SJCRH30 (cell line): Measurements from ENCODE around the gene DMAC2. TPM values are rescaled to one million over a fixed set of nuclear protein-coding genes. Genes with fewer than 3 reads are reported as not detected.
A peak's percentile ranks its signal among the peaks of the same experiment; 100 is the strongest.
"Not testable (repeated sequence)": the region's sequence is repeated elsewhere in the genome, so short reads cannot be mapped to it uniquely, and the experiment has no call there.

Experiments
- DNase-seq, 2 experiments: peaks; one replicate each; pipeline ENCODE4 v3.0.0-alpha.2; 2015 to 2020
- H3K27ac ChIP-seq: fragments of 250-450 bp; sonication (Bioruptor Pico); 2 replicates; pipeline ENCODE4 v1.5.1; 2020; ENCODE audit warnings: mild to moderate bottlenecking, moderate library complexity
- H3K27me3 ChIP-seq: fragments of 250-450 bp; sonication (Bioruptor Pico); 2 replicates; pipeline ENCODE4 v1.5.1; 2020; ENCODE audit warnings: mild to moderate bottlenecking, moderate library complexity
- H3K36me3 ChIP-seq: fragments of 250-450 bp; sonication (Bioruptor Pico); 2 replicates; pipeline ENCODE4 v1.5.1; 2020; ENCODE audit warnings: mild to moderate bottlenecking, moderate library complexity
- H3K4me1 ChIP-seq: fragments of 250-450 bp; sonication (Bioruptor Pico); 2 replicates; pipeline ENCODE4 v1.5.1; 2020; ENCODE audit warnings: mild to moderate bottlenecking, moderate library complexity
- H3K4me3 ChIP-seq: fragments of 250-450 bp; sonication (Bioruptor Pico); 2 replicates; pipeline ENCODE4 v1.5.1; 2020; ENCODE audit warnings: mild to moderate bottlenecking, moderate library complexity
- H3K9me3 ChIP-seq: fragments of 250-450 bp; sonication (Bioruptor Pico); replicated peaks from 2 replicates; pipeline ENCODE4 v1.5.1; 2020; ENCODE audit warnings: mild to moderate bottlenecking, moderate library complexity
- total RNA-seq: library from RNA; depleted of rRNA; stranded (reverse); fragments of >200 nt; shearing (Covaris generic); gene quantifications from 2 replicates; pipeline ENCODE4 v1.2.3, GENCODE V29; 2014; rRNA removed

The DMAC2 gene
- total RNA-seq, result 88.6 and 91.7 TPM in 2 replicates

DNA sequence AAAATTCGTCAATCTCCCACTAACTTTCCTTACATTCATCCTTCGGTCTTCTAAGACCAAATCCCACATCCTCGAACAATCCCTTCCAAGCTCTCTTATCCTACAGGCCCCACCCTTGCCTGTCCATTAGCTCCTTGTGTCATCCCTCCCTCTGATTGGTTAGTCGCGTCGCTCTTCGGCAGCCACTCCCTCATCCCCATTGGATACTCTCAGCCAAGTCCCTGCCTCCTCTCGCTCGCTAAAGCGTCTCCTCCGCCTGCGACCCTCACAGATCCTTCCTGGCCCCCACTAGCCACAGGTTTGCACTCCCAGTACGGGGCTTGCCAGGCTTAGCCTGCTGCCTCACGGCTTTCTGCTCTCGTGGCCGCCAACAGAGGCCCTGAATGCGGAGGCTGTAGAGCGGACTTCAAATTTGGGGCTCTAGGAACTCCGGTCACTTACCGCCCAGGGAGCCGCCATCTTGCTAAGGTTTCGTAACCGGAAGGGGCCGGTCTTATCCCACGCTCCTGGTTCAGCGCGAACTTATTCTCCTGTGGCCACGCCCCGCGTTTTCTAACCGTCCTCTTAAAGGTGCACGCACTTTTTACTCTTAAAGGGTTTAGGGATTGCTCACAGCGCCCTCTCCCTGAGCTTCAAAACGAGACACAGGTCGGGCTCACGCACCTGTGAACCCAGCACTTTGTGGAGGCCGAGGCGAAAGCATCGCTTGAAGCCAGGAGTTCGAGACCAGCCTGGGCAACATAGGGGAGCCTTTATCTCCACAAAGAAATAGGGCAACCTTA is at the start of gene DMAC2:
DMAC2 (minus strand) TSS at position 472 of the 782 bp plus-strand sequence; CDS start at position 459, 13 bp downstream.
- Histone ChIP-seq H3K36me3 (no peaks in the 10 kb centered on the region; the same call in 1 of the 2 replicates), H3K9me3 (no peaks in the 10 kb centered on the region), H3K27me3 (no peaks in the 10 kb centered on the region), H3K4me3 (peak within 1 kb of the TSS; percentile 86), H3K27ac (peak within 1 kb of the TSS; percentile 85), H3K4me1 (0 out of 2 replicates have a peak, but pooled peaks cover 2% of the 10 kb centered on the region)
- DNase-seq, result peak; percentile 99 to 100

- not testable (repeated sequence) for H3K4me3 ChIP-seq, H3K36me3 ChIP-seq, H3K9me3 ChIP-seq, DNase-seq, H3K4me1 ChIP-seq, H3K27ac ChIP-seq
- peaks cover 10% of the 10 kb centered on the region; the same call in 1 of the 2 replicates for H3K27me3 ChIP-seq
Observed at GRCh38 chr19:41486953-41487352, 47.2 kb upstream of the DMAC2 start.

GRCh38 chr19:41484822-41485221 is 45.1 kb upstream of the DMAC2 start:
- H3K4me1 ChIP-seq, result no peaks in the 10 kb centered on the region
- H3K27ac ChIP-seq, result no peak overlapping the region
- H3K36me3 ChIP-seq, result no peaks in the 10 kb centered on the region
- H3K9me3 ChIP-seq, result 0 out of 2 replicates have a peak, but pooled peaks cover 3% of the 10 kb centered on the region
- no peak overlapping the region for H3K4me3 ChIP-seq
- peaks cover 18% of the 10 kb centered on the region for H3K27me3 ChIP-seq
- DNase-seq, result no peak

DNA sequence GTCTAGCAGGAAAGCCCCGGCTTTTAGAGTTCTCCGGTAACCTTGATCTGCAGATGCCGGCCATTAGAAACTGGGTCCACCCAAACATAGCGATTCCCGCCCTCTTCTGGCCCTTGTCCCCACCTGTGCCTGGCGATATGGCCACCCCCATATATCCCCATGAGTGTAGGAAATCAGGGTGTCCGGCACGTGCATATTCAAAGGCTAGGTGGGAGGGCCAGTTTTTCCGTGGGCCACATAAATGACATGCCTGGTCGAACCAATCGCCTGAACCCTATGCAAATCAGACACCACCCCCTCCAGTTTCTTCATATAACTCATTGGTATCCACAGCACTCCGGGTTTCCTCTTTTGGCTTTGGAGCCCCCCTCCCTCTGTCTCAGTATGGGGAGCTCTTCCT is 40.6 kb upstream of the DMAC2 start:
- no peaks in the 10 kb centered on the region for H3K4me1 ChIP-seq
- H3K9me3 ChIP-seq, result peaks cover 3% of the 10 kb centered on the region; the same call in 1 of the 2 replicates
- H3K4me3 ChIP-seq, result no peak overlapping the region
- H3K27ac ChIP-seq, result peak overlapping the region; percentile 2
- DNase-seq, result peak in 1 of 2 experiments; percentile 10
- no peaks in the 10 kb centered on the region for H3K36me3 ChIP-seq
- peaks cover 18% of the 10 kb centered on the region for H3K27me3 ChIP-seq

GRCh38 chr19:41479757-41480191 is 40.1 kb upstream of the DMAC2 start:
- H3K27ac ChIP-seq, result peak overlapping the region; percentile 2
- peaks cover 14% of the 10 kb centered on the region for H3K27me3 ChIP-seq
- no peaks in the 10 kb centered on the region for H3K36me3 ChIP-seq
- peaks cover 3% of the 10 kb centered on the region; the same call in 1 of the 2 replicates for H3K9me3 ChIP-seq
- peak overlapping the region; percentile 26 for H3K4me3 ChIP-seq
- peak; percentile 48 to 53 for DNase-seq
- H3K4me1 ChIP-seq, result no peaks in the 10 kb centered on the region

GRCh38 chr19:41478875-41479756 is 39.4 kb upstream of the DMAC2 start:
- peaks cover 3% of the 10 kb centered on the region; the same call in 1 of the 2 replicates for H3K9me3 ChIP-seq
- DNase-seq, result no peak
- no peak overlapping the region for H3K27ac ChIP-seq
- H3K36me3 ChIP-seq, result no peaks in the 10 kb centered on the region
- H3K4me1 ChIP-seq, result no peaks in the 10 kb centered on the region
- H3K4me3 ChIP-seq, result peak overlapping the region; percentile 26
- peaks cover 14% of the 10 kb centered on the region for H3K27me3 ChIP-seq

DNA sequence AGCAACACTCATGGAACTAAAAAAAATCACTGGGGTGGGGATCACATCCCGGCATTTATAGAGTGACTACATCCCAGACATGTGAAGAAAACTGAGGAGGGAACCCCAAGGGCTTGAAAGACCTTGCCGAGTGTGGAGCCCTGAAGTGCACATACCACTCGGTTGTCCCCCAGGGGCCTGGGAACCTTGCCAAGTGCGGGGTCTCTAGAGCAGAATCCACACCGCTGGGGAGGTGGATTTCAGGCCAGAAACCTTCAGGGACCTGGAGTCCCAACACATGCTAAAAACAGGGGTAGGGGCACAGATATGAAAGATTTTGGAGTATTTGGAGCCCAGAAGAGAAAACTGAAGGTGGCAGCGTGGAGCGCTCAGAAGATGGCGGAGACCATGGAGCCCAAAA is 38.5 kb upstream of the DMAC2 start:
- H3K4me1 ChIP-seq, result no peaks in the 10 kb centered on the region
- no peak overlapping the region for H3K27ac ChIP-seq
- H3K36me3 ChIP-seq, result no peaks in the 10 kb centered on the region
- peaks cover 5% of the 10 kb centered on the region; the same call in 1 of the 2 replicates for H3K9me3 ChIP-seq
- H3K4me3 ChIP-seq, result no peak overlapping the region
- DNase-seq, result no peak
- H3K27me3 ChIP-seq, result peaks cover 14% of the 10 kb centered on the region

DNA sequence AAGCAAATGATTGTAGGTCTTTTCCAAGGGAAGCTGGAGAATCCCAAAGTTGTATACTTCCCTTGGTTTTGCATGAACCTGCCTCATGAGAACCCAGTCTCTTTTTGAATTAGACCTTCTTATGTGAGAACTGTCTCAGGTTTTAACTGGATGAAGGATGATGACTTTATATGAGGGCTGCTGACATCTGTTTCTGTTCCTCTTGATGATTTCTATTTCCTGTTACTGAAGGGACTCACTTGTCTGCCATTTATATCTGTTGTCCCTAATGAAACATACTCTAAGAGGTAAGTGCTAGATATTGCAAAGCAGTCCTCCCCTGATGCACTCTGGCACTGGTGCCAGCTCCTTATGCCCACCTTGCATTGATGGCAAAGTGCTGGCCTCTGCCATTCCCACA is 36.9 kb upstream of the DMAC2 start:
- H3K4me3 ChIP-seq, result no peak overlapping the region

DNA sequence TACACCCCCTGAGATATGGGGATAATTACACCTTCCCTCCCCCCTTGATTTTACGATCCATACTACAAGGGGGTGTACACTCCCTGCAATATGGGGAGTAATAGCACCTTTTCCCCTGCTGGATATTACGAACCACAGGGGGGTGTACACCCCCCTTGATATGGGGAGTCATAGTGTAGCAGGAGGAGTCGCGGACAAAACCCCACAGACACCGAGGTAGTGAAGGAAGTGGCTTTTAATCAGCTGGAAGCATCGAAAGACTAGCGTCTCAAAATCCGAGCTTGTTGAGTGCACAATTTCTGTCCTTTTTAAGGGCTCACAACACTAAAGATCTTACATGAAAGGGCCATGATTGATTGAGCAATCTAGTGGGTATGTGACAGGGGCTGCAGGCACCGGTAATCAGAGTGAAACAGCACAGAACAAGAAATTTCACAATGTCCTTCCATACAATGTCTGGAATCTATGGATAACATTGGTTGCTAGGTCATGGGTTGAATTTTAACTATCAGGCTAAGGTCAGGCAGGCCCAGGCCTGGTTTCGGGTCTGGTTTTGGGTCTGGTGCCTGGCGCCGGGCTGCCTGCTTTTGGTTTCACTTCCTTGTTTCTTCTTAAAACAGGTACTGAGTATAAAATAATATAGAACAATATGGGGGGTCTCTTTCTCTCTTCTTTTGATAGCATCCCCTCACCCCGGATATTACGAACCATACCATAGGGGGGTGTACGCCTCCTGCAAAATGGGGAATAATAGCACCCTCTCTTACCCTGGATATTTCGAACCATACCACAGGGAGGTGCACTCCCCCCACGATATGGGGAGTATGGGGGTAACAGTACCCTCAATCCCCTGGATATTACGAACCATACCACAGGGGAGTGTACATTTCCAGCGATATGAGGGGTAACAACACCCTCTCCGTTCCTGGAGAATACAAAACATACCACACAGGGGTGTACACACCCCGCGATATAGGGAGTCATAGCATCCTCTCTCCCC is 23.8 kb upstream of the DMAC2 start:
- H3K9me3 ChIP-seq, result peaks cover 11% of the 10 kb centered on the region; the same call in 1 of the 2 replicates
- not testable (repeated sequence) for H3K27ac ChIP-seq, DNase-seq, H3K27me3 ChIP-seq, H3K36me3 ChIP-seq, H3K4me3 ChIP-seq, H3K4me1 ChIP-seq

More for the DNA sequence above, 36.9 kb upstream of the DMAC2 start:
- no peak for DNase-seq
- Histone ChIP-seq H3K4me1 (no peaks in the 10 kb centered on the region), H3K27me3 (peaks cover 4% of the 10 kb centered on the region), H3K9me3 (peaks cover 6% of the 10 kb centered on the region), H3K27ac (no peak overlapping the region), H3K36me3 (no peaks in the 10 kb centered on the region)

- Histone ChIP-seq H3K9me3 (peaks cover 11% of the 10 kb centered on the region; the same call in 1 of the 2 replicates), H3K4me3 (no peak overlapping the region), H3K27ac (no peak overlapping the region), H3K4me1 (no peaks in the 10 kb centered on the region), H3K27me3 (peaks cover 5% of the 10 kb centered on the region), H3K36me3 (no peaks in the 10 kb centered on the region)
- no peak for DNase-seq
Observed at GRCh38 chr19:41462497-41462896, 22.8 kb upstream of the DMAC2 start.

DNA sequence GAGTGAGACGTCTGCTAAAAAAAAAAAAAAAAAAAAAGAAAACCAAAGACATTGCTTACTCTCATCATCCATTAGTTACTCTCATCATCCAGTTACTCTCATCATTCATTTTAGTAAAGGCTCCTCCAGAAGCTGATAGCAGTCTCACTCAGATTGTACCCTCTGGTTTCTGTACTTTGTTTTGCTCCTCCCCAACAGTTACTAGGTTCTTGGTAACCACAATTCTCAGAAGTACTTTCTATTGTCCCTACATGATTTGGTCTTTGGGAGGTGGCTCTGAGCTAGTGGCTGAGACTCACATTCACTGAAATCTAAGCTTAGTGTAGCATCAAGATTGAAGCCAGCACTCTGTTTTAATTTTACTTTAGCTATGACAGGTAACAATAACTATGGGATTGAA is 17.5 kb upstream of the DMAC2 start:
- Histone ChIP-seq H3K4me1 (no peaks in the 10 kb centered on the region), H3K27ac (no peak overlapping the region), H3K27me3 (peaks cover 11% of the 10 kb centered on the region), H3K4me3 (no peak overlapping the region), H3K36me3 (no peaks in the 10 kb centered on the region), H3K9me3 (0 out of 2 replicates have a peak, but pooled peaks cover 5% of the 10 kb centered on the region)
- DNase-seq, result no peak

GRCh38 chr19:41456342-41456918 is 16.7 kb upstream of the DMAC2 start:
- Histone ChIP-seq H3K9me3 (0 out of 2 replicates have a peak, but pooled peaks cover 5% of the 10 kb centered on the region), H3K4me3 (no peak overlapping the region), H3K4me1 (no peaks in the 10 kb centered on the region), H3K27me3 (peaks cover 11% of the 10 kb centered on the region), H3K27ac (no peak overlapping the region), H3K36me3 (no peaks in the 10 kb centered on the region)
- DNase-seq, result no peak

- peaks cover 11% of the 10 kb centered on the region for H3K27me3 ChIP-seq
Observed at GRCh38 chr19:41455936-41456335, 16.2 kb upstream of the DMAC2 start.

More at GRCh38 chr19:41455936-41456335, 16.2 kb upstream of the DMAC2 start:
- H3K27ac ChIP-seq, result no peak overlapping the region
- H3K9me3 ChIP-seq, result 0 out of 2 replicates have a peak, but pooled peaks cover 4% of the 10 kb centered on the region
- no peaks in the 10 kb centered on the region for H3K4me1 ChIP-seq
- H3K36me3 ChIP-seq, result no peaks in the 10 kb centered on the region
- DNase-seq, result no peak
- H3K4me3 ChIP-seq, result no peak overlapping the region
